HL-60/S4 treated with retinoic acid at 250 ng/mL for 4 days and 3 days (cell line): ENCODE data around the gene ANXA8L1.
"Not testable (repeated sequence)": the region's sequence is repeated elsewhere in the genome, so short reads cannot be mapped to it uniquely, and the experiment has no call there.

ENCODE experiments used
- in situ Hi-C: fragments of 300-500 bp; cut with MboI; formaldehyde crosslinking; loops from 2 replicates; pipeline ENCODE4 v1.7.0; 2022; ENCODE audit warnings: low sequenced_read_pairs

ANXA8L1 gene

DNA sequence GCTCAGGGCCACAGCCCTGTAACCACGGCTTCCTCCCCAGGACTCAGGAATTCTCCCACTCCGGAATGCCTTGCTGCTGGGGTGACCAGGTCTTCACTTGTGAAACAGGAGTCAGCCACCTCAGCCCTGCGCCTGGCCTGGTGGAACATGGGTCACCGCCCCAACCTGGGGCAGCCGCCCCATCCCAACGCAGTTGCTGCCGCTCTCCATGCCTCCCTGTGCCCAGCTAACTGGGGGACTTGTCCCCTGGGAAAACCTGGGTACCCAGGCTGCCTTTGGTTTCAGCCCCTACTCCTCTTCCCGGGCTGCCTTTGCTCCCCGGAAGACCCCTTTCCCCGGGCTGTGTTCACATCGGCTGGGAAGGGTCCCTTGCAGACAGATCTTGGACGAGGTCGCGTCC lies 22.2 kb downstream of the ANXA8L1 start:
- in situ Hi-C loops, result not testable (repeated sequence)

DNA sequence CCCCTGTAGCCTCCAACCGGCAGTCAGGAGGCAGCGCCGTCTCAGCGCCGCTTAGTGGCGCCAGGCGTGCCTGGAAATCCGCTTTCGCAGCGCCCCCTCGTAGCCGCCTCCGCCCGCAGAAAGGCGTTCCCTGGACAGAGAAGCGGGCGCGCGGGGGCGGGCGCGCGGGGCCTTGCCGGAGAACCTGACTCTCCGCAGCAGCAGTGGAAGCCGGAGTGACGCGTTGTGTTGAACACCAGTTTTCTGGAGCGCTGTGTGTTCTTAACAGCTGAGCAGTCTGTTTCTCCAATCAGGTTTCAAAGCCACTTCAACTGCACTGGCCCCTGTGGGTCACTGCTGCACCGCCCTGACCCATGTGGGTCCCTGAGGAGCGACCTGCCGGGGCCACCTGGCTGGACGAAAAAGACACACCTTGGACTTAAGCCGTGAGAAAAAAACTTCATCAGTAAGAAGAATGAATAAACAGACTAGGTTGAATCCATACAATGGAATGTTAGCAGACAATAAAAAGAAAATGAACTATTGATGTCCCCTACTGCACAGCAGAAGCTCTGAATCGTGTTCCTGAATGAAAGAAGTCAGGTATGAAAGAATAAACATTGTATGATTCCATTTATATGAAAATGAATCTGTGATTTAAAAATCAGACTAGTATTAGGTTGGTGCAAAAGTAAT lies 22.8 kb downstream of the ANXA8L1 start:
- in situ Hi-C loops, result not testable (repeated sequence)

DNA sequence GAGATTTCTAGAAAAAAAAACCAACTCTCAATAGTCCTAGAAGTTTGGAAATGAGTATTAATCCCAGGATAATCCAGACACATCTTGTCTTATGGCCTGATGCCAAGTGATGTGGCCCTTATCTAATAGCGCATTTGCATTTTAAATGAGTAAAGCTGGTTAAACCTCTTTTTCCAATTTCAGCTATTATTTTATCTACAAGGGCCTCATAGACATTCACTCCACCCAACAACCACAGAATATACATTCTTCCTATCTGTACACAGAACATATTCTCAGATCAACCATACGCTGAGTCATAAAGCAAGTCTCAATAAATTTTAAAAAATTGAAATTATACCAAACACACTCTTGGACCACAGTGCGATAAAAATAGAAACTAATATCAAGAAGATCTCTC lies 34.0 kb downstream of the ANXA8L1 start:
- in situ Hi-C loops, result not testable (repeated sequence)

DNA sequence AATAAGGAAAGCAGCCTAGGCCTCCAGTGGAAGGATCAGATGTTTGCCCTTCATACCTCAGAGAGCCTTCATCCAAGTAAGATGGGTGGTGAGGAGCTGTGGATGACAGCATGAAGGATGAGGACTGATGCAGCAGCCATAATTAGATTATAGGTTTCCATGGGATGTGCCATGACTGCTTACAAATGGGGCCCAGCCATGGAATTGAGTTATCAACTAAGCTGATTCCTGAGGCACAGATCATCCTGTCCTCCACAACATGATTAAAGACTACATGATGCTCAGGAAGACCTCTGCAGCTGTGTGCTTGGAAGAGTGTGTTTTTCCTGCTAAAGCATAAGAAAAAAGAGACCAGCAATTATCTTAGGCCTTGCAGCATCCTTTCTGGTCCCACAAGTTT lies 35.5 kb downstream of the ANXA8L1 start:
- in situ Hi-C loops, result not testable (repeated sequence)

DNA sequence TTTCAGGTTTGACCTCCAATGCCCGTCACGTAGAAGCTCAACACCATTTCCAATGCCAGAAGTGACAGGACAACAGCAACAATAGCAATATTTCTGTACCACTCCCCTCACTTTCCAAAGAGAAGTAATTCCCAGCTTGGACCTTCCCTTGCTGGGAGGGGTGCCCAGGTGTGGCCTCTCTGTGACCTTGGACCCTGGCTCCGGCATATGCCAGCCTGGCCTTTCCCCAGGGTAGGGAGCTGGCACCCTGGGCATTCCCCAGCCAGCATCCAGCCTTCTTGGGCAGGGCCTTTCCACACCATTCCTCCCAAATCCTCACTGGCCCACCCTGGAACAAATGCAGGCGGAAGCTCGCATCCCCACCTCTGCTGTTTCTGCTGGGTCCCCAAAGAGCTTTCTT lies 37.1 kb downstream of the ANXA8L1 start:
- in situ Hi-C loops, result not testable (repeated sequence)

DNA sequence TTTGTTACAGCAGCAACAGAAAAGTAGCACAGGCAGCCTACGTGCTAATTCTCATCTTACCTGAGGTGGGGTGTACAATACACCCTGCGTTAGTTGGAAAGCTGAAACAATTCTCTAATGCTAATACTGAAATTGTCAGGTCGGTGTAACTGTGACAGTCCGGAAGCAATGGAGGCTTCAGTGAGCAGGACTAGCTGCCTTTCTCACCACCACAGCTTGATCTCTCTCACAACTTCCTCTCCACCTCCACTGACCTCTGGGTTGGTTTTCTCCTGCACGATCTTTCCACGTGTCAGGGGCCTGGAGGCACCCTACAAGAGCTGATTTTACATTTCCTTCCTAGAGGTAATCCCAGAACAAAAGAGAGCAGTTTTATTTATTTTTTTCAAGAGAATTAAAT lies 39.7 kb downstream of the ANXA8L1 start:
- in situ Hi-C loops, result not testable (repeated sequence)

DNA sequence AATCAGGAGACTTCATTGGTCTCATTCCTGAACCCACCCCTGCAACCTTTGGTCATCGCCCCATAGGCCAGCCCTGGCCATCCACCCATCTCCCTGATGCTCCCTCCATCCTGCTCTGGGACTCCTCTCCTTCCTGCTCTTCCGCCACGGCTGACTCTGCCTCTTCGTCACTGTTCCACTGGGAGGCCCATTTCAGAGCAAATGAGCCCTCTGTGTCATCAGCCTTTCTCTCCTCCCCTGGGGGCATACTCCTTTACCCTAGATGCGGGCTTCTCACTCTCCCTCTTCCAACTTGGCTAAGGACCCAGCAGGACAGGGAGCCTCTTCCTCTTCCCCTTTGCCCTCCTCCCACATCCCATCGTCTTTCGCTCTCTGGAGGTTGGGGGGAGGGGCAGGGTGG lies 42.7 kb downstream of the ANXA8L1 start:
- in situ Hi-C loops, result not testable (repeated sequence)

DNA sequence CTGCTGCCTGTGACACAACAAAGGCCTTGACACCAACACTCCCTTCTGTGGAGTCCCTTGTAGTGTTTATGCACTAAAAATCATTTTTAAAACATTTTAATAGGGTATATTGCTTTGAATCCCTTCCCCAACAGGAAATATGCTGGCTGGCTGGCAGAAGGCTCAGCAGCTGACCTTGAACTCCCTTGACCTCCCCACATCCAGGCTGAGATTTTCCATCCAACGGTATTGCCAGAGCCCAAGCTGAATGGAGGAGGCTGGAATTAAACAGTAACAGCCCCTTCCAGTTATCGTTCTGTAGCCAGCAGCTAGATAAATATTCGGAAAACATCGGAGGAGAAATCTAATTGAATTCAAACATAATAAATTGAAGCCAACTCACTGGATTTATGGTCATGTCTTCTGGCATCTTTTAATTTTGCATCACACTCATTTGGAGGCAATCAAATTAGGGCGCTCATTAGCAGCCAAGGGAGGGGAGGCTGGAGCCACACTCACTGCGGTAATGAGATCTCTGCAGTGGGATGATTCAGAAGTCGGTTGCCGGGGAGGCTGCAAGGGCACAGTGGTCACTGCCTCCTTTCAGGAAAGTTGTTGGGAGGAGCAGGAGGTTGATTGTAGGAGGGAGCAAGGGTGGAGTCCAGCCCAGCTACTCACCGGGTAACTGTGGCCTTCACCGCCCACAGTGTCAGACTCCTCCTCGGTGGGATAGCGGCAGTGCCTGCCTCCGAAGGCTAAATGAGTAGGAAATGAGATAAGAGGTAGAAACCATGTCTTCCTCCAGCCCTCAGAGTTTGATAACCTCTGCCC lies 44.2 kb downstream of the ANXA8L1 start:
- in situ Hi-C loops, result not testable (repeated sequence)

DNA sequence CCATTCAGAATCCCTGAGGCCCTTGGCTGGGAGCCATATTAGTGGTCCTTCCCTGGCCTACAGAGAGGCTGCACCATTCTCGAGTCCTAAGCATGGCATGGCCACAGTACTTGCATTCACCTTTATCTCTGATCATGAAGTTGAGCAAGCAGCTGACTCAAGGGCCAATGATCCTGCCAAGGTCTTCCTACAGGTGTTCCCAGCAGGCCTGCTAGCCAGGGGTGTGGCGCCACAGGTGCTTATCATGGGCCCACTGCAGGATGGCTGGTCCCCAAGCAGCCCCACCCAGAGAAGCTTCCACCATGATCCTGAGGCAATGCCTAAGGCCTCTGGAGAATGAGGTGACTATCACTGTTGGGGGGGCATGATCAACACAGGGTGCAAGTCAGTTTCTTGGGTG lies 48.0 kb downstream of the ANXA8L1 start:
- in situ Hi-C loops, result not testable (repeated sequence)

DNA sequence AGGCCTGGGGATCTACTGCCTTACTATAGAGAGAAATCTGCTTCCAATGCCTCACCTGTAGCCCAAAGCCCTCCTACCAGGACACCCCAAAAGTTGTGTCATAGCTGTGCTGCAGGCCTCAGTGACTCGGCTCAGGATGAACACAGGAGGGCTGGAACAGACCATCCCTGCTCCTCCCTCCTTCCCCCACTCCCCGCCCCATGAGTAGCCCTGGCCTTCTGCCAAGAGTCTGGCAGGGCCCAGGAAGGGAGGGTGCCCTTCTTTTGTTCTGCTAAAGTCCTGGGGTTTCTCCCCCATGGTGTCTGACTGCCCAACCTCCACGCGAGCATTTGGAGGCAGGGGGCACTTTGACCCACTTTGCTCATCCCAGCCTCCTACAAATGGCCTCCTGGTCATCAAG lies 65.4 kb downstream of the ANXA8L1 start:
- in situ Hi-C loops, result not testable (repeated sequence)
